ENCODE measurements around the gene PSG6. TPM values are rescaled to one million over a fixed set of nuclear protein-coding genes. Genes with fewer than 3 reads are reported as not detected.
"Not testable (repeated sequence)": the region's sequence is repeated elsewhere in the genome, so short reads cannot be mapped to it uniquely, and the experiment has no call there.

Gene PSG6
- total RNA-seq, 3 donors from 2014 or later (not counting 1 experiment from before 2014, with no cell fraction given): not detected

- H3K4me1 ChIP-seq (ENCODE audit: control insufficient read depth, insufficient read depth, low read length): no peaks in the 10 kb centered on the region
- Mint-ChIP-seq H3K27ac (no peak overlapping the region), H3K4me1 (no peaks in the 10 kb centered on the region), H3K4me3 (no peak overlapping the region), H3K36me3 (no peaks in the 10 kb centered on the region), H3K9me3 (no peaks in the 10 kb centered on the region), H3K27me3 (ENCODE audit: low read depth in 2 of 2) (peaks cover 0 to 11% of the 10 kb centered on the region in 2 donors)
- H3K4me3 ChIP-seq (ENCODE audit: low read length): no peak overlapping the region
- no peak overlapping the region for H3K27ac ChIP-seq (ENCODE audit: low read length)
- no peaks in the 10 kb centered on the region for H3K9me3 ChIP-seq (ENCODE audit: control insufficient read depth, insufficient read depth, low read length)
- no peak for TF ChIP-seq CTCF (IDR thresholded peaks at IDR 0.05)
- 26% methylated on average over 3 of the region's 3 CpGs for WGBS (ENCODE audit: insufficient coverage)
- no peaks in the 10 kb centered on the region for H3K36me3 ChIP-seq (ENCODE audit: control insufficient read depth, insufficient read depth, low read length)
- ATAC-seq (no peak), DNase-seq (no peak)
- H3K27me3 ChIP-seq (ENCODE audit: control insufficient read depth, insufficient read depth, low read length): no peaks in the 10 kb centered on the region
- intact Hi-C loops (cut with micrococcal nuclease): no loop called here
Observed at GRCh38 chr19:42919757-42920079, 2.0 kb upstream of the PSG6 start.

- DNase-seq; H3K9me3 ChIP-seq (ENCODE audit: control insufficient read depth, insufficient read depth, low read length); H3K27ac Mint-ChIP-seq; H3K4me3 ChIP-seq (ENCODE audit: low read length); H3K4me1 Mint-ChIP-seq; H3K4me3 Mint-ChIP-seq; H3K4me1 ChIP-seq (ENCODE audit: control insufficient read depth, insufficient read depth, low read length); H3K27me3 ChIP-seq (ENCODE audit: control insufficient read depth, insufficient read depth, low read length); intact Hi-C loops (cut with micrococcal nuclease); H3K36me3 ChIP-seq (ENCODE audit: control insufficient read depth, insufficient read depth, low read length); H3K36me3 Mint-ChIP-seq; H3K27ac ChIP-seq (ENCODE audit: low read length); ATAC-seq; H3K9me3 Mint-ChIP-seq: not testable (repeated sequence)
- peaks cover 0 to 11% of the 10 kb centered on the region in 2 donors for H3K27me3 Mint-ChIP-seq (ENCODE audit: low read depth in 2 of 2)
- 71% methylated on average over 26 of the region's 26 CpGs for WGBS (ENCODE audit: insufficient coverage)
Observed at GRCh38 chr19:42919070-42919756, 1.5 kb upstream of the PSG6 start.

- H3K27ac ChIP-seq (ENCODE audit: low read length); ATAC-seq; H3K27ac Mint-ChIP-seq; H3K9me3 ChIP-seq (ENCODE audit: control insufficient read depth, insufficient read depth, low read length); H3K4me3 ChIP-seq (ENCODE audit: low read length); DNase-seq; intact Hi-C loops (cut with micrococcal nuclease); H3K36me3 ChIP-seq (ENCODE audit: control insufficient read depth, insufficient read depth, low read length); H3K27me3 ChIP-seq (ENCODE audit: control insufficient read depth, insufficient read depth, low read length); H3K4me1 ChIP-seq (ENCODE audit: control insufficient read depth, insufficient read depth, low read length); H3K9me3 Mint-ChIP-seq; H3K4me3 Mint-ChIP-seq; H3K36me3 Mint-ChIP-seq; H3K4me1 Mint-ChIP-seq: not testable (repeated sequence)
- peaks cover 0 to 11% of the 10 kb centered on the region in 2 donors for H3K27me3 Mint-ChIP-seq (ENCODE audit: low read depth in 2 of 2)
- WGBS (ENCODE audit: insufficient coverage): 71% methylated on average over 15 of the region's 15 CpGs
Observed at GRCh38 chr19:42918377-42919069, 829 bp upstream of the PSG6 start.

GRCh38 chr19:42916931-42917330 is 763 bp downstream of the PSG6 start:
- H3K4me1 ChIP-seq (ENCODE audit: control insufficient read depth, insufficient read depth, low read length); ATAC-seq; H3K27ac Mint-ChIP-seq; H3K36me3 ChIP-seq (ENCODE audit: control insufficient read depth, insufficient read depth, low read length); H3K27me3 ChIP-seq (ENCODE audit: control insufficient read depth, insufficient read depth, low read length); H3K4me1 Mint-ChIP-seq; H3K4me3 ChIP-seq (ENCODE audit: low read length); H3K4me3 Mint-ChIP-seq; H3K9me3 Mint-ChIP-seq; intact Hi-C loops (cut with micrococcal nuclease); H3K27ac ChIP-seq (ENCODE audit: low read length); H3K9me3 ChIP-seq (ENCODE audit: control insufficient read depth, insufficient read depth, low read length); H3K27me3 Mint-ChIP-seq (ENCODE audit: low read depth in 2 of 2); H3K36me3 Mint-ChIP-seq; DNase-seq: not testable (repeated sequence)
- WGBS (ENCODE audit: insufficient coverage): 75% methylated on average over 1 of the region's 1 CpG

- H3K4me1 Mint-ChIP-seq, H3K27ac Mint-ChIP-seq: not testable (repeated sequence)
Observed at GRCh38 chr19:42913516-42913915, 4.2 kb downstream of the PSG6 start.

GRCh38 chr19:42912941-42913340 is 4.8 kb downstream of the PSG6 start:
- H3K4me3 Mint-ChIP-seq; H3K4me1 Mint-ChIP-seq; H3K9me3 ChIP-seq (ENCODE audit: control insufficient read depth, insufficient read depth, low read length); H3K9me3 Mint-ChIP-seq; H3K27ac ChIP-seq (ENCODE audit: low read length); H3K36me3 Mint-ChIP-seq; H3K4me1 ChIP-seq (ENCODE audit: control insufficient read depth, insufficient read depth, low read length); ATAC-seq; DNase-seq; H3K27ac Mint-ChIP-seq; intact Hi-C loops (cut with micrococcal nuclease); H3K36me3 ChIP-seq (ENCODE audit: control insufficient read depth, insufficient read depth, low read length); H3K27me3 ChIP-seq (ENCODE audit: control insufficient read depth, insufficient read depth, low read length); H3K4me3 ChIP-seq (ENCODE audit: low read length): not testable (repeated sequence)
- WGBS (ENCODE audit: insufficient coverage): 88% methylated on average over 4 of the region's 4 CpGs
- H3K27me3 Mint-ChIP-seq (ENCODE audit: low read depth in 2 of 2): peaks cover 3 to 11% of the 10 kb centered on the region in 2 donors

More at GRCh38 chr19:42913516-42913915, 4.2 kb downstream of the PSG6 start:
- DNase-seq; H3K4me3 Mint-ChIP-seq; H3K4me3 ChIP-seq (ENCODE audit: low read length); H3K9me3 ChIP-seq (ENCODE audit: control insufficient read depth, insufficient read depth, low read length); H3K27me3 ChIP-seq (ENCODE audit: control insufficient read depth, insufficient read depth, low read length); ATAC-seq; H3K36me3 ChIP-seq (ENCODE audit: control insufficient read depth, insufficient read depth, low read length); H3K36me3 Mint-ChIP-seq; H3K4me1 ChIP-seq (ENCODE audit: control insufficient read depth, insufficient read depth, low read length); intact Hi-C loops (cut with micrococcal nuclease); H3K9me3 Mint-ChIP-seq; H3K27ac ChIP-seq (ENCODE audit: low read length): not testable (repeated sequence)
- WGBS (ENCODE audit: insufficient coverage): 89% methylated on average over 5 of the region's 5 CpGs
- H3K27me3 Mint-ChIP-seq (ENCODE audit: low read depth in 2 of 2): peaks cover 3 to 11% of the 10 kb centered on the region in 2 donors

- H3K4me1 ChIP-seq (ENCODE audit: control insufficient read depth, insufficient read depth, low read length); H3K4me3 ChIP-seq (ENCODE audit: low read length); H3K4me1 Mint-ChIP-seq; H3K4me3 Mint-ChIP-seq; H3K36me3 ChIP-seq (ENCODE audit: control insufficient read depth, insufficient read depth, low read length); H3K36me3 Mint-ChIP-seq; H3K27ac Mint-ChIP-seq; H3K9me3 ChIP-seq (ENCODE audit: control insufficient read depth, insufficient read depth, low read length); intact Hi-C loops (cut with micrococcal nuclease); DNase-seq; H3K27ac ChIP-seq (ENCODE audit: low read length); H3K27me3 ChIP-seq (ENCODE audit: control insufficient read depth, insufficient read depth, low read length); H3K9me3 Mint-ChIP-seq; ATAC-seq: not testable (repeated sequence)
- H3K27me3 Mint-ChIP-seq (ENCODE audit: low read depth in 2 of 2): peaks cover 3 to 18% of the 10 kb centered on the region in 2 donors
- 76% methylated on average over 5 of the region's 5 CpGs for WGBS (ENCODE audit: insufficient coverage)
Observed at GRCh38 chr19:42911731-42912130, 6.0 kb downstream of the PSG6 start.
